Upper lobe of left lung (tissue), 4 donors: ENCODE measurements around the gene OR13F1.

ENCODE experiments used
- CTCF ChIP-seq, 6 experiments: fragments of 450-650 bp in 4 of 6; fragments of 200-600 bp in 2 of 6; sonication (generic) in 2 of 6; IDR thresholded peaks; one replicate each; pipeline ENCODE4 v1.5.1; 2016 to 2019; ENCODE audit warnings: antibody characterized with exemption in 6 of 6
- POLR2A ChIP-seq, 4 donors: fragments of 450-650 bp; IDR thresholded peaks; one replicate each; pipeline ENCODE4 v1.5.1; 2016 to 2017; ENCODE audit warnings: antibody characterized with exemption in 4 of 4, mild to moderate bottlenecking in 2 of 4

- TF ChIP-seq POLR2A (IDR thresholded peaks at IDR 0.05) (no peak), CTCF (IDR thresholded peaks at IDR 0.05) (no peak)
These were observed 623 bp upstream of the OR13F1 start for GRCh38 chr9:104503440-104503839.
